Measurements from ENCODE around the gene LSM4.

LSM4 gene

DNA sequence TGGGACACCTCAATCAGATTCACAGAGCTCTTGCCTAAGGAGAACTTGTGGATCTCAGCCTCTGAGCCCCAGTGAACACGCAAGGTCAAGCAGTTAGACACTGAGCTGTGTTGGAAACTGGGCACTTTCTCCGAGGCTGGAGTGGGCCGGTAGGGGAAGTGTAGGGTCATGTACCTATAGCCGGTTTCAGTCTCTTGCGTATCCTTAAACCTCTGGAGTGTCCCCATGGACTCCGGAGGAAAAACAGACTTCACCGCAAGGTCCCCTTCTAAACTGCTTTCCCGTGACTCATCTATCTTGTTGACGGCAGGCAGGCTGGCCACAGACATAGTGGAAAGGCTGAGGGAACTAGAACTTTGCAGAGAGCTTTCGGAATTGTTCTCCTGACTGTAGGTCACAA, 60.0 kb downstream of the LSM4 start:
- H3K9me3 Mint-ChIP-seq, result no peaks in the 10 kb centered on the region
- no peak for DNase-seq (ENCODE audit: low spot score in 2 of 2)
- no peaks in the 10 kb centered on the region for H3K27me3 Mint-ChIP-seq
- H3K4me3 Mint-ChIP-seq, result no peak overlapping the region
- peaks cover 11% of the 10 kb centered on the region for H3K4me1 Mint-ChIP-seq
- ATAC-seq (ENCODE audit: low read depth), result no peak
- no peak overlapping the region for H3K27ac Mint-ChIP-seq
- peaks cover 15% of the 10 kb centered on the region for H3K36me3 Mint-ChIP-seq

DNA sequence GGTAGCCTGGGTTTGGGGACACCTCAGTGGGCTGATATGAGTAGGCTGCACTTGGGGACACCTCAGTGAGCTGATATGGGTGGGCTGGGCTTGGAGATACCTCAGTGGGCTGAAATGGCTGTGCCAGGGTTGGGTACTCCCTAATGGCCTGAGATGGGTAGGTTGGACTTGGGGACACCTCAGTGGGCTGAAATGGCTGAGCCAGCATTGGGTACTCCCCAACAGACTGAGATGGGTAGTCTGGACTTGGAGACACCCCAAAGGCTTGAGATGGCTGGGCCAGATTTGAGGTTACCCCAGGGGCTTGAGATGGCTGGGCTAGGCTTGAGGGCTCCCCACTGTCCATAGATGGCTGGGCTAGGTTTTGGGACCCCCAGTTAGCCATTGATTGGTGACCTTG, 60.7 kb downstream of the LSM4 start:
- Mint-ChIP-seq H3K27ac (no peak overlapping the region), H3K9me3 (no peaks in the 10 kb centered on the region), H3K27me3 (no peaks in the 10 kb centered on the region), H3K4me3 (no peak overlapping the region), H3K36me3 (peaks cover 15% of the 10 kb centered on the region), H3K4me1 (peaks cover 11% of the 10 kb centered on the region)
- ATAC-seq (ENCODE audit: low read depth), result no peak
- DNase-seq (ENCODE audit: low spot score in 2 of 2), result no peak

DNA sequence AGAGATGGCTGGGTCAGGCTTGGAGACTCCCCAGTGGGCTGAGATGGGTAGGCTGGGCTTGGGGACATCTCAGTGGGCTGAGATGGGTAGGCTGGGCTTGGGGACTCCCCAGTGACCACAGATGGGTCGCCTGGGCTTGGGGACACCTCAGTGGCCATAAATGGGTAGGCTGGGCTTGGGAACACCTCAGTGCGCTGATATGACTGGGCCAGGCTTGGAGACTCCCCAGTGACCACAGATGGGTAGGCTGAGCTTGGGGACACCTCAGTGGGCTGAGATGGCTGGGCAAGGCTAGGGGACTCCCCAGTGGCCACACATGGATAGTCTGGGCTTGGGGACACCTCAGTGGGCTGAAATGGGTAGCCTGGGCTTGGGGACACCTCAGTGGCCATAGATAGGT, 61.4 kb downstream of the LSM4 start:
- no peaks in the 10 kb centered on the region for H3K9me3 Mint-ChIP-seq
- H3K27ac Mint-ChIP-seq, result peak overlapping the region; percentile 68
- H3K27me3 Mint-ChIP-seq, result no peaks in the 10 kb centered on the region
- ATAC-seq (ENCODE audit: low read depth) (no peak), DNase-seq (ENCODE audit: low spot score in 2 of 2) (peak in 1 of 2 donors; percentile 26)
- peaks cover 10% of the 10 kb centered on the region for H3K36me3 Mint-ChIP-seq
- H3K4me1 Mint-ChIP-seq, result peaks cover 11% of the 10 kb centered on the region
- H3K4me3 Mint-ChIP-seq, result no peak overlapping the region

DNA sequence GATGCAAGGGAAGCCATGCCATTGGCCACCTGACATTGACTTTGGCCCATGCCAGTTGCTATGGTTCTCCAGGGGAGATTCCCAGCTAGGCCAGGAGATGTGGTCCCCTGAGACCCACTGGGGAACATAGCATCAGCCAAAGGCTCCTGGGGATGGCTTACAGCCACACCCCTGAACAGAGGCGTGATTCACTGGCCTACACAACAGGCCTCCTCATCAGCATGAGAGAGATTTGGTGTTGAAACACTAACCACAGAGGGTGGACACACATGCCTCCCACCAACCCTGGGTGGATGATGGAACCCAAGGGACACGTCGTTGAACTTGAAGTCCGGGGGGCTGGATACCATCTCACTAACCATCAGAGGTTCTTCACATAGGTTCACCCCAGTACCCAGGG, 63.0 kb downstream of the LSM4 start:
- Mint-ChIP-seq H3K27me3 (no peaks in the 10 kb centered on the region), H3K4me1 (peaks cover 8% of the 10 kb centered on the region), H3K9me3 (peaks cover 1% of the 10 kb centered on the region), H3K4me3 (no peak overlapping the region), H3K27ac (no peak overlapping the region), H3K36me3 (peaks cover 2% of the 10 kb centered on the region)
- no peak for ATAC-seq (ENCODE audit: low read depth)
- no peak for DNase-seq (ENCODE audit: low spot score in 2 of 2)

DNA sequence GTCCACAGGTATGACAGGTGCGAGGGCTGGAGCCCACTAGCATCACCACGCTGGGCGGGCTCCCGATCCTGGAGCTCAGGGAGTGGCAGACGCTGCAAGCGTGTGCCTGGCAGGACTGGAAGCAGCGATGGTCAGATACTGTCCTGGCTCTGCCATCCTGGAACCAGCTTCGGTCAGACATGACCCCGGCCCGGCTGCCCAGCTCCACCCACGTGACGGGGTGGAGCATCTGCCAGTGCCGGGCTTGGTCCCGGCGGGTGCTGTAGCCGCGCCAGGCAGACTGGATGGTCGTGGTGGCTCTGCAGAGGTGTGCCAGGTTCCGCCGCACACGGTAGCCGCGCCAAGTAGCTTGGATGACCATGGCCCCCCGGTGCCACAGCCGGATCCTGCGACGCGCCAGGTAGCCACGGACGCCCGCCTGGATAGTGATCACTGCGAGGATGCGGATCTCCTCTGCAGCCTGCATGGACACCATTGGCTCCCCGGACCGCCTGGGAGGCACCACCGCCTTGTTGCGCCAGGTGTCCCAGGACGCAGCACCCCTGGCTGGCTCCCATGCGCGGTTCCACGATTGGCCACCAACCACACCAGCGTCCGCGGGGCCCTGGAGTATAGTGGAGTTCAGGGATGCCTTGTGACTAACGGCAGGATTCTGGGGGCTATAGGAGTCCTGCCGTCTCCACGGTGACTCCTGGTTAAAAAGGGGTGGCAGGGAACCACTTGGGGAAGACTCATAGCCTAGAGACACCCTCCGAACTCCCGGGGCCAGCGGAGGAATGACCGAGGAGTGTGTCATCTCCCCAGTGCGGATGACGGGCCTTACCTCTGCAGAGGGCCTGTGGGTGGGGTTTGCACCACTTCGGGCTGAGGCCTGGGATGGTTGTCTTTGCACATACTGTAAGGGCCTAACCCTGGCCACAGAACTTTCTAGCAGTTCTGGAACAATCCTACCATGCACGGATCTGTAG, 65.1 kb downstream of the LSM4 start:
- Mint-ChIP-seq H3K4me1 (peaks cover 22% of the 10 kb centered on the region), H3K36me3 (peaks cover 2% of the 10 kb centered on the region)
- peak in 1 of 2 donors; percentile 31 for DNase-seq (ENCODE audit: low spot score in 2 of 2)

More for the DNA sequence above, 65.1 kb downstream of the LSM4 start:
- Mint-ChIP-seq H3K9me3 (peaks cover 1% of the 10 kb centered on the region), H3K27ac (no peak overlapping the region), H3K27me3 (no peaks in the 10 kb centered on the region), H3K4me3 (no peak overlapping the region)
- no peak for ATAC-seq (ENCODE audit: low read depth)

Measured in memory B cell (primary cell).